ENCODE results near the gene CCDC158. TPM values are rescaled to one million over a fixed set of nuclear protein-coding genes. Genes with fewer than 3 reads are reported as not detected.

CCDC158 gene
- total and polyA plus RNA-seq, 2 of the 4 experiments (the other 2 are of a cell fraction), result not detected

- DNase-seq, result no peak
- no peak overlapping the region for H2BK15ac ChIP-seq (ENCODE audit: low read depth, low read length)
- no peak overlapping the region for H3K4ac ChIP-seq (ENCODE audit: low read depth, low read length)
- H3K27ac ChIP-seq (ENCODE audit: insufficient read depth, low read length), result no peak overlapping the region
- H4K91ac ChIP-seq (ENCODE audit: insufficient read depth, low read depth, low read length), result no peak overlapping the region
- no peaks in the 10 kb centered on the region for H4K20me1 ChIP-seq (ENCODE audit: insufficient read depth, low read length)
- in situ Hi-C loops (cut with MboI; ENCODE audit: low sequenced_read_pairs), result no loop called here
- POLR2A ChIA-PET (ENCODE audit: unreplicated experiment), result no interaction called here
- no peak overlapping the region for H2BK20ac ChIP-seq (ENCODE audit: low read depth, low read length)
- no peak overlapping the region for H3K9ac ChIP-seq (ENCODE audit: low read depth, low read length)
- intact Hi-C loops (cut with micrococcal nuclease), result no loop called here
- no peak overlapping the region for H3K4me2 ChIP-seq (ENCODE audit: low read depth, low read length)
- no peak overlapping the region for H2AFZ ChIP-seq (replicated peaks; ENCODE audit: low read length, poor library complexity)
- H4K8ac ChIP-seq (ENCODE audit: low read depth in 2 of 2, low read length in 2 of 2), result no peak overlapping the region
- no peak for ATAC-seq (ENCODE audit: low read depth)
- no TSS peak for BruUV-seq (replicated peaks)
- no peak overlapping the region for H3K56ac ChIP-seq (ENCODE audit: extremely low read depth, insufficient read depth, low read length)
- no peaks in the 10 kb centered on the region for H3K9me1 ChIP-seq (ENCODE audit: insufficient read depth, low read length)
- no peak overlapping the region for H2AK9ac ChIP-seq (replicated peaks; ENCODE audit: low read depth, low read length, poor library complexity)
- no peaks in the 10 kb centered on the region for H3K36me3 ChIP-seq (ENCODE audit: control insufficient read depth, insufficient read depth, low read length)
- no peak overlapping the region for H3K18ac ChIP-seq (ENCODE audit: low read depth, low read length)
- no peak overlapping the region for H3K4me3 ChIP-seq (ENCODE audit: insufficient read depth, low read depth, low read length)
- no peak overlapping the region for H2BK5ac ChIP-seq (ENCODE audit: low read depth, low read length, poor library complexity, severe bottlenecking)
- H3K14ac ChIP-seq (replicated peaks; ENCODE audit: low read depth, low read length), result no peak overlapping the region
- dilution Hi-C loops (cut with HindIII; ENCODE audit: low sequenced_read_pairs, unreplicated experiment), result no loop called here
- WGBS, 2 experiments (ENCODE audit: extremely low coverage in 2 of 2, insufficient read length in 1 of 2), result 33% methylated on average over 1 of the region's 2 CpGs; no CpG with 5 or more reads in 1 of the 2 experiments
- H3K27me3 ChIP-seq (ENCODE audit: control insufficient read depth, insufficient read depth, low read length), result peaks cover 8% of the 10 kb centered on the region
- H2AK5ac ChIP-seq (ENCODE audit: low read depth, low read length), result no peak overlapping the region
- H3K23ac ChIP-seq (ENCODE audit: low read depth, low read length), result no peak overlapping the region
- no peaks in the 10 kb centered on the region for H3K4me1 ChIP-seq (ENCODE audit: control insufficient read depth, insufficient read depth, low read length)
- H3K9me3 ChIP-seq (ENCODE audit: control insufficient read depth, insufficient read depth, low read length), result peaks cover 6% of the 10 kb centered on the region
- no peak for TF ChIP-seq RAD21 (IDR thresholded peaks at IDR 0.05; ENCODE audit: low read length)
- TF ChIP-seq MAFK (IDR thresholded peaks at IDR 0.05; ENCODE audit: low read depth, low read length), result no peak
- no peak for TF ChIP-seq CTCF (conservative IDR thresholded peaks at IDR 0.05; ENCODE audit: low read depth, low read length)
- TF ChIP-seq POLR2A (IDR thresholded peaks at IDR 0.05; ENCODE audit: low read depth, low read length), result no peak
- no peak overlapping the region for H4K5ac ChIP-seq (ENCODE audit: low read depth, low read length)
- CTCF ChIA-PET, result no interaction called here
- no peaks in the 10 kb centered on the region for H3K79me1 ChIP-seq (ENCODE audit: low read depth in 1 of 2, low read length in 2 of 2)
- H2BK120ac ChIP-seq (ENCODE audit: low read depth, low read length), result no peak overlapping the region
Observed at GRCh38 chr4:76383001-76383400, 37.9 kb downstream of the CCDC158 start.
